Upper lobe of left lung (tissue), 4 donors: ENCODE measurements around the gene ITFG1.

Experiments
- CTCF ChIP-seq, 6 experiments: fragments of 450-650 bp in 4 of 6; fragments of 200-600 bp in 2 of 6; sonication (generic) in 2 of 6; IDR thresholded peaks; one replicate each; pipeline ENCODE4 v1.5.1; 2016 to 2019; ENCODE audit warnings: antibody characterized with exemption in 6 of 6
- EP300 ChIP-seq, 4 donors: sonication (generic); formaldehyde crosslinking; IDR thresholded peaks; one replicate each; pipeline ENCODE4 v1.5.1; 2017; ENCODE audit warnings: antibody characterized with exemption in 4 of 4, control low read depth in 2 of 4

GRCh38 chr16:47507701-47508100 lies 46.8 kb upstream of the ITFG1 start:
- TF ChIP-seq CTCF (IDR thresholded peaks at IDR 0.05) (no peak), EP300 (IDR thresholded peaks at IDR 0.05) (no peak)
